Hepatocyte (in vitro differentiated cells): ENCODE data around the gene CLEC18A.

ENCODE experiments used
- CTCF ChIP-seq: fragments of 200-600 bp; sonication (generic); IDR thresholded peaks from 2 replicates; pipeline ENCODE4 v1.5.1; 2016; ENCODE audit warnings: antibody characterized with exemption, mild to moderate bottlenecking; ENCODE audit not compliant: poor library complexity
- EZH2 ChIP-seq: fragments of 200-600 bp; sonication (generic); IDR thresholded peaks from 2 replicates; pipeline ENCODE4 v1.6.1; 2016; ENCODE audit warnings: antibody characterized with exemption, mild to moderate bottlenecking, borderline replicate concordance
- EZH2phosphoT487 ChIP-seq: fragments of 200-600 bp; sonication (generic); IDR thresholded peaks from one replicate; pipeline ENCODE4 v1.6.1; 2018; ENCODE audit warnings: antibody characterized with exemption, mild to moderate bottlenecking, low read depth, moderate library complexity; ENCODE audit not compliant: unreplicated experiment, severe bottlenecking

DNA sequence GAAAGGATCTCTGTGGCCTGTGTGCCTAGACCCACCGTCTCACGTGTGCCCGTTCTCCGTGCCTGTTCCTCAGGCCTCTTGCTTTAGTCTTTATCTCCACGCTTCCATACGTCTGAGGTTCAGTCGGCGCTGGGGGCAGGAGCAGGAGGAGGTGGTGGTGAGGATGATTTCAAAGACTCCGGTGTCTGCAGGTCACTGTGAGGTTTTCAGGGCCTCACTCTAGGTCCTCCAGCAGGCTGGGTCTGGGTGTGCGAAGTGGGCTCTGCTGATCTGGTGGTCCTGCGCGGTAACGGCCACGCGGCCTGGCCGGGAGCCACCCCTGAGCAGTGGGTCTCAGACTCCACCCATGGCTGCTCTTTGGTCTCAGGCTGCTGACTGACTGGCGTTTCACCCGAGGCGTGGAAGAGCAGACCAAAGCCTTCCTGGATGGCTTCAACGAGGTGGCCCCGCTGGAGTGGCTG, 14.4 kb upstream of the CLEC18A start:
- TF ChIP-seq CTCF, result no peak
- no peak for TF ChIP-seq EZH2phosphoT487
- TF ChIP-seq EZH2, result no peak
